AG10803 (cell line): ENCODE measurements around the gene MYBPC2.

Experiments used
- DNase-seq: peaks from one replicate; pipeline ENCODE4 v3.0.0; 2010; ENCODE audit warnings: low read depth
- H3K4me3 ChIP-seq: 2 replicates; pipeline ENCODE4 v1.5.1; 2011; ENCODE audit warnings: mild to moderate bottlenecking, low read length, control low read depth
- CTCF ChIP-seq: conservative IDR thresholded peaks from 2 replicates; pipeline ENCODE4 v1.5.1; 2011; ENCODE audit warnings: mild to moderate bottlenecking, low read length, control low read depth, inconsistent platforms

MYBPC2 gene

GRCh38 chr19:50510121-50510670 lies 77.5 kb downstream of the MYBPC2 start:
- no peak for TF ChIP-seq CTCF
- H3K4me3 ChIP-seq = peak overlapping the region; percentile 95
- DNase-seq = no peak

GRCh38 chr19:50510700-50511068 lies 78.0 kb downstream of the MYBPC2 start:
- TF ChIP-seq CTCF = no peak
- no peak for DNase-seq
- peak overlapping the region; percentile 95 for H3K4me3 ChIP-seq

GRCh38 chr19:50511069-50511822 lies 78.6 kb downstream of the MYBPC2 start, which contains the start of gene JOSD2:
Gene JOSD2 (minus strand): TSS chr19:50511191. CDS start chr19:50510431, 760 bp downstream.
- peak within 1 kb of the TSS; percentile 95 for H3K4me3 ChIP-seq
- DNase-seq = peak; percentile 99
- no peak for TF ChIP-seq CTCF

- peak overlapping the region; percentile 95; the same call in 1 of the 2 replicates for H3K4me3 ChIP-seq
- TF ChIP-seq CTCF = no peak
- no peak for DNase-seq
Observed at GRCh38 chr19:50512112-50512998, 79.7 kb downstream of the MYBPC2 start.

GRCh38 chr19:50512999-50513745 lies 80.5 kb downstream of the MYBPC2 start:
- no peak overlapping the region for H3K4me3 ChIP-seq
- DNase-seq = no peak
- TF ChIP-seq CTCF = no peak

GRCh38 chr19:50513746-50514345 lies 81.2 kb downstream of the MYBPC2 start, which contains the start of gene ASPDH:
Gene ASPDH (minus strand): TSS chr19:50513913. CDS start chr19:50513823, 90 bp downstream.
- no peak for TF ChIP-seq CTCF
- H3K4me3 ChIP-seq = no peak within 1 kb of the TSS
- DNase-seq = no peak
